Kidney epithelial cell (primary cell): ENCODE measurements around the gene ZC3H14. TPM values are rescaled to one million over a fixed set of nuclear protein-coding genes. Genes with fewer than 3 reads are reported as not detected.

Experiments used
- DNase-seq: peaks from one replicate; pipeline ENCODE4 v3.0.0-alpha.2; 2010; ENCODE audit warnings: low read depth
- H3K27me3 ChIP-seq: 2 replicates; pipeline ENCODE4 v1.6.0; 2011; ENCODE audit warnings: low read length; ENCODE audit not compliant: control insufficient read depth, insufficient read depth
- H3K36me3 ChIP-seq: 2 replicates; pipeline ENCODE4 v1.5.1; 2011; ENCODE audit warnings: low read length; ENCODE audit not compliant: control insufficient read depth, insufficient read depth
- H3K4me3 ChIP-seq: 2 replicates; pipeline ENCODE4 v1.5.1; 2011; ENCODE audit warnings: low read depth, mild to moderate bottlenecking, control low read depth, low read length
- CTCF ChIP-seq: IDR thresholded peaks from 2 replicates; pipeline ENCODE4 v1.5.1; 2011; ENCODE audit warnings: mild to moderate bottlenecking, moderate library complexity, low read length, control low read depth, inconsistent platforms; ENCODE audit not compliant: insufficient read depth, poor library complexity, severe bottlenecking
- total RNA-seq: library from RNA; depleted of rRNA; stranded (reverse); fragments of >200 nt; gene quantifications from 2 replicates; pipeline ENCODE4 v1.2.3, GENCODE V29; 2015

The ZC3H14 gene
- total RNA-seq, 1 donor from 2014 or later, result 59.9 TPM

- no peak for TF ChIP-seq CTCF
- no peaks in the 10 kb centered on the region for H3K27me3 ChIP-seq
- no peaks in the 10 kb centered on the region for H3K36me3 ChIP-seq
- no peak for DNase-seq
- no peak overlapping the region for H3K4me3 ChIP-seq
Measured at GRCh38 chr14:88541324-88541723, 21.5 kb upstream of the ZC3H14 start.

GRCh38 chr14:88542857-88543795 is 19.7 kb upstream of the ZC3H14 start:
- Histone ChIP-seq H3K4me3 (no peak overlapping the region), H3K36me3 (peaks cover 3% of the 10 kb centered on the region), H3K27me3 (no peaks in the 10 kb centered on the region)
- no peak for TF ChIP-seq CTCF
- DNase-seq, result no peak

GRCh38 chr14:88545256-88545655 is 17.6 kb upstream of the ZC3H14 start:
- Histone ChIP-seq H3K27me3 (no peaks in the 10 kb centered on the region), H3K36me3 (peaks cover 3% of the 10 kb centered on the region), H3K4me3 (no peak overlapping the region)
- DNase-seq, result no peak
- TF ChIP-seq CTCF, result no peak

- Histone ChIP-seq H3K27me3 (no peaks in the 10 kb centered on the region), H3K4me3 (no peak overlapping the region), H3K36me3 (peaks cover 3% of the 10 kb centered on the region)
- TF ChIP-seq CTCF, result no peak
- no peak for DNase-seq
Measured at GRCh38 chr14:88546621-88547385, 16.0 kb upstream of the ZC3H14 start.

- peaks cover 3% of the 10 kb centered on the region for H3K36me3 ChIP-seq
- TF ChIP-seq CTCF, result no peak
- no peak for DNase-seq
Measured at GRCh38 chr14:88547386-88547780, 15.5 kb upstream of the ZC3H14 start.

More at GRCh38 chr14:88547386-88547780, 15.5 kb upstream of the ZC3H14 start:
- no peaks in the 10 kb centered on the region for H3K27me3 ChIP-seq
- no peak overlapping the region for H3K4me3 ChIP-seq
